Activated CD8-positive, alpha-beta memory T cell treated with anti-CD3 and anti-CD28 coated beads, Interleukin-2, amount 10 ng/mL, durations not matched to agents 7 days and 5 days (primary cell): ENCODE results near the gene ACTL6B. TPM values are rescaled to one million over a fixed set of nuclear protein-coding genes. Genes with fewer than 3 reads are reported as not detected.
A peak's percentile ranks its signal among the peaks of the same experiment; 100 is the strongest.

Experiments used
- ATAC-seq: fragments of 150-1000 bp; cut with Tn5 transposase; one replicate; pipeline ENCODE4 v1.10.0; 2021; ENCODE audit warnings: moderate library complexity
- CTCF ChIA-PET: fragments of 350-600 bp; sonication (Branson Sonifier 250); formaldehyde crosslinking; loops from one replicate; lab custom pipeline; 2021; ENCODE audit warnings: antibody characterized with exemption; lab: Charles Lee
- DNase-seq: peaks from one replicate; pipeline ENCODE4 v3.0.0-alpha.2; 2020
- H3K27ac Mint-ChIP-seq: one replicate; pipeline ENCODE4 v1.8.0; 2021; ENCODE audit warnings: mild to moderate bottlenecking, mixed read lengths
- H3K27me3 Mint-ChIP-seq: one replicate; pipeline ENCODE4 v1.8.0; 2021; ENCODE audit warnings: mixed read lengths
- H3K36me3 Mint-ChIP-seq: one replicate; pipeline ENCODE4 v1.8.0; 2021; ENCODE audit warnings: mild to moderate bottlenecking, mixed read lengths
- H3K4me1 Mint-ChIP-seq: one replicate; pipeline ENCODE4 v1.8.0; 2021; ENCODE audit warnings: mixed read lengths
- H3K4me3 Mint-ChIP-seq: one replicate; pipeline ENCODE4 v1.8.0; 2021; ENCODE audit warnings: mild to moderate bottlenecking, moderate library complexity, mixed read lengths
- H3K9me3 Mint-ChIP-seq: one replicate; pipeline ENCODE4 v1.8.0; 2022; ENCODE audit warnings: low read depth, mixed read lengths
- total RNA-seq, 2 experiments: library from RNA; stranded (reverse); gene quantifications; one replicate each; pipeline ENCODE4 v1.2.3, GENCODE V29; 2021

The ACTL6B gene
- total RNA-seq, 2 experiments from 2014 or later, result not detected

DNA sequence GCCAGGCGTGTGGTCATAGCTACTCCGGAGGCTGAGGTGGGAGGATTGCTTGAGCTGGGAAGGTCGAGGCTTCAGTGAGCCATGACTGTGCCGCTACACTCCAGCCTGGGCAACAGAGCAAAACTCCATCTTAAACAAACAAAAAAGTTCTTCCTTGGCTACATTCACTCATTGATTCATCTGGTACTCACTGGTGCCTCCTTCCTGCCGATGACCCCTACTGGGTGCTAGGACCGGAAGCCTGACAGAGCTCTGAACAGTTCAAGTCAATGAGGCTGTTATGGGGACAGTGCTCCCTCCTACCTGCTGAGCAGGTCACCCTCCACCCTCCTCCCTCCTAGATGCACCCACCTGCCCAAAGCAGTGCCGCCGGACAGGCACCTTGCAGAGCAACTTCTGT lies 49.1 kb downstream of the ACTL6B start:
- H3K27ac Mint-ChIP-seq, result no peak overlapping the region

DNA sequence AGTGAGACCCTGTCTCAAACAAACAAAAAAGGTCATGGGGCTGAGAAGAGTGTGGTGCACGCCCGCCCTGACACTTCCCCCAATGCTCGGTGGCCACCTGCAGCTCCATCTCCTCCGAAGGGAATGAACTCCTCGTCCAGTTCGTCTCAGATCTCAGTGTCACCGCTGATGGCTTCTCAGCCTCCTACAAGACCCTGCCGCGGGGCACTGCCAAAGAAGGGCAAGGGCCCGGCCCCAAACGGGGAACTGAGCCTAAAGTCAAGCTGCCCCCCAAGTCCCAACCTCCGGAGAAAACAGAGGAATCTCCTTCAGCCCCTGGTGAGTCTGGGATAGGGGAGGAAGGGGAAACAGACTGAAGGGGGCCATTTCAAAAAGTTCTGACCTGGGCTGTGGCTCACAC lies 49.9 kb downstream of the ACTL6B start:
- Mint-ChIP-seq H3K9me3 (no peaks in the 10 kb centered on the region), H3K4me3 (no peak overlapping the region), H3K4me1 (peaks cover 25% of the 10 kb centered on the region), H3K27me3 (peaks cover 5% of the 10 kb centered on the region), H3K27ac (no peak overlapping the region), H3K36me3 (no peaks in the 10 kb centered on the region)
- DNase-seq (no peak), ATAC-seq (no peak)
- CTCF ChIA-PET, result interaction anchor here (0.7 to 5.0 kb wide), 8 partner anchors 18 to 246 kb away, joined by 3 to 41 read pairs (median 4); partner anchors contain the start of genes FBXO24, GIGYF1, LRCH4 and SLC12A9

More for the DNA sequence above, 49.1 kb downstream of the ACTL6B start:
- Mint-ChIP-seq H3K9me3 (no peaks in the 10 kb centered on the region), H3K4me3 (no peak overlapping the region), H3K27me3 (peaks cover 5% of the 10 kb centered on the region), H3K4me1 (peaks cover 29% of the 10 kb centered on the region), H3K36me3 (no peaks in the 10 kb centered on the region)
- CTCF ChIA-PET, result interaction anchor here (0.7 to 5.0 kb wide), 8 partner anchors 16 to 245 kb away, joined by 3 to 41 read pairs (median 4); partner anchors contain the start of genes FBXO24, GIGYF1, LRCH4 and SLC12A9
- ATAC-seq (no peak), DNase-seq (no peak)

DNA sequence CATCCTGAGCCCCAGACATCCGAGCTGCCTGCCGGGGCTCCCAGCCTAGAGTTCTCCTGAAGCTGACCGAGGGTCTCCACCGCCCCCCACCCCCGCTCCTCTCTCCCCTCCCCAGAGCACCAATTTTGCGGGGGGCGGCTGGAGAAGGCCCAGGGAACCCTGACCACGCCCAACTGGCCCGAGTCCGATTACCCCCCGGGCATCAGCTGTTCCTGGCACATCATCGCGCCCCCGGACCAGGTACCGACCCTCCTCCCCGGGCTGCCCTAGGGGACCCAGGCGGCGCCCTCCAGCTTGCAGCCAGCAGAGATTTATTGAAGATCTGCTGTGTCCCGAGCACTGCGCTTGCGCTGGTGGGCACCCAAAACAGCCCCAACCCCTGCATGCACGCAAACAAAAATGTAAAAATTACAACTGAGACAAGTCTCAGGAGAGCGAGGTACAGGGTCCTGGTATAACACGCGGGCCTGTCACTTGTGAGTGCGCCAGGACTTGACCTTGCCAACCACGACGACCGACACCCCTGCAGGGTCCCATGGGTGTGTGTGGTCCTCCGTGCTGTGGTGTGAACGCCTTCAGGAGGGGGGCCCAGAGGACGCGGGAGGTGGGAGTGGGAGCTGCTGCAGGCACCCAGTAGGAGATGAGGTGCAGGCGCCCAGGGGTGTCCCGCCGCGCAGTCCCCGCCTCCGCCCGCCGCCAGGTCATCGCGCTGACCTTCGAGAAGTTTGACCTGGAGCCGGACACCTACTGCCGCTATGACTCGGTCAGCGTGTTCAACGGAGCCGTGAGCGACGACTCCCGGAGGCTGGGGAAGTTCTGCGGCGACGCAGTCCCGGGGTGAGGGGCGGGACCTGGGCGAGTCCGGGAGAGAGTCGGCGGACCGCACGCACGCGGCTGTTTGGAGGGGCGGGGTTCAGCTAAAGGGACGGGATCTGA lies 51.0 kb downstream of the ACTL6B start:
- H3K36me3 Mint-ChIP-seq, result no peaks in the 10 kb centered on the region
- H3K9me3 Mint-ChIP-seq, result no peaks in the 10 kb centered on the region
- H3K27me3 Mint-ChIP-seq, result peaks cover 5% of the 10 kb centered on the region
- CTCF ChIA-PET, result interaction anchor here (0.5 to 5.0 kb wide), 11 partner anchors 20 to 128 kb away, joined by 3 to 41 read pairs (median 4); partner anchors contain the start of genes FBXO24, GIGYF1, LRCH4 and POP7
- H3K27ac Mint-ChIP-seq, result peak overlapping the region; percentile 63
- peak; percentile 9 for ATAC-seq
- peak overlapping the region; percentile 86 for H3K4me3 Mint-ChIP-seq
- H3K4me1 Mint-ChIP-seq, result peaks cover 21% of the 10 kb centered on the region
- peak; percentile 58 for DNase-seq

DNA sequence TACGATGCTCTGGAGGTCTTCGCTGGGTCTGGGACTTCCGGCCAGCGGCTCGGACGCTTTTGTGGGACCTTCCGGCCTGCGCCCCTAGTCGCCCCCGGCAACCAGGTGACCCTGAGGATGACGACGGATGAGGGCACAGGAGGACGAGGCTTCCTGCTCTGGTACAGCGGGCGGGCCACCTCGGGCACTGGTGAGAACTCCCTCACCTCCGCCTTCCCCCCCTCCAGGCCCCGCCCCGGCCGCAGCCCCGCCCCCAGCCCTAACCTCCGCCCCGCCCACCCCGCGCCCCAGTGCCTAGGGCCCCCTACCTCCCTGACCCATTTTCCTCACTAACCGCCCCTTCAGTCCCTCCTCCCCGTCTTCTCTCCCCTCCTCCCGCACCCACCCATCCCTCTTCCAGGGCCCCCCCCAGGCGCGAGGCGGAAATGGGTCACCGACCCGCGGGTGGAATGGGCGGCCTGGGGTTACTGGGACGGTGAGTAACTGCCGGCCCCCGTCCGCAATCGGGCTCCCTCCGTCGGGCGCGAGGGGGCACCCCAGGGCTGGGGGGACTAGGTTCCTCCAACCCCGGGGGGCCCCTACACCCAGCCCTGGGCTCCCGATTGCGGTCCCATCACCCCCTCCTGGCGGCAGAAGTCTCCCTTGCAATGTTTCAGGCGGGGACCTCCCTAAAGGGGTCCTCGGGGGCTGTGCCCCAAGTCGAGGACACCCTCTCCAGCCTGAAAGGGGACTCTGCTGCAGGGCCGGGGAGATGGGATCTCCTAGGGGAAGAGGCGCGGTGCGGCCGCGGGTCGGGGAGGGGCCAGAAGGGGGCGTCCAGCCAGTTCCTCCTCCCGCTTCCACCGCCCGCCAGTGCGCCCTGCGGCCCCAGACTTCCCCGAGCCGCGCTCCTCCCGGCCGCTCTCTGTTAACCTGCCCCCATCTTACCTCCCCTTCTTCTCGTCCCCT lies 51.9 kb downstream of the ACTL6B start:
- peaks cover 5% of the 10 kb centered on the region for H3K27me3 Mint-ChIP-seq
- CTCF ChIA-PET, result interaction anchor here (0.5 to 5.0 kb wide), 14 partner anchors 16 to 127 kb away, joined by 3 to 41 read pairs (median 3); partner anchors contain the start of genes FBXO24, GIGYF1, GNB2 and LRCH4
- peak overlapping the region; percentile 86 for H3K4me3 Mint-ChIP-seq
- peak overlapping the region; percentile 93 for H3K27ac Mint-ChIP-seq
- DNase-seq (peak; percentile 91), ATAC-seq (peak; percentile 78)
- H3K9me3 Mint-ChIP-seq, result no peaks in the 10 kb centered on the region
- peaks cover 23% of the 10 kb centered on the region for H3K4me1 Mint-ChIP-seq
- H3K36me3 Mint-ChIP-seq, result no peaks in the 10 kb centered on the region

DNA sequence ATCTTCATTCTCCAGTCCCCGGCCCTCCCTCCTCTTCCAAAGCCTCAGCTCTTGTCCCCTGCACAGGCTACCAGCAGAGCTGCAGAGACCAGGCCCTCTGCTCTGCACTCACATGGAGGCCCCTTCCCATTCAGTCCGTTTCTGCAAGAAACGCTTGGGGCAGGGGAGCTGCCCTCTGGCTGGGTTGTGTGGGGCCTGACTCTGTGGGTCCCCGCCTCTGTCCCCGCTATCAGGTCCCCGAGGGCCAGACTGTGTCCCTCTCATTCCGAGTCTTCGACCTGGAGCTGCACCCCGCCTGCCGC lies 52.6 kb downstream of the ACTL6B start:
- Mint-ChIP-seq H3K9me3 (no peaks in the 10 kb centered on the region), H3K4me1 (peaks cover 24% of the 10 kb centered on the region), H3K36me3 (no peaks in the 10 kb centered on the region), H3K4me3 (peak overlapping the region; percentile 86), H3K27ac (peak overlapping the region; percentile 93), H3K27me3 (peaks cover 5% of the 10 kb centered on the region)
- CTCF ChIA-PET, result interaction anchor here (0.8 to 5.0 kb wide), 9 partner anchors 15 to 126 kb away, joined by 3 to 41 read pairs (median 3); partner anchors contain the start of genes FBXO24, GIGYF1, GNB2 and LRCH4
- DNase-seq, result peak; percentile 54
- ATAC-seq, result no peak

DNA sequence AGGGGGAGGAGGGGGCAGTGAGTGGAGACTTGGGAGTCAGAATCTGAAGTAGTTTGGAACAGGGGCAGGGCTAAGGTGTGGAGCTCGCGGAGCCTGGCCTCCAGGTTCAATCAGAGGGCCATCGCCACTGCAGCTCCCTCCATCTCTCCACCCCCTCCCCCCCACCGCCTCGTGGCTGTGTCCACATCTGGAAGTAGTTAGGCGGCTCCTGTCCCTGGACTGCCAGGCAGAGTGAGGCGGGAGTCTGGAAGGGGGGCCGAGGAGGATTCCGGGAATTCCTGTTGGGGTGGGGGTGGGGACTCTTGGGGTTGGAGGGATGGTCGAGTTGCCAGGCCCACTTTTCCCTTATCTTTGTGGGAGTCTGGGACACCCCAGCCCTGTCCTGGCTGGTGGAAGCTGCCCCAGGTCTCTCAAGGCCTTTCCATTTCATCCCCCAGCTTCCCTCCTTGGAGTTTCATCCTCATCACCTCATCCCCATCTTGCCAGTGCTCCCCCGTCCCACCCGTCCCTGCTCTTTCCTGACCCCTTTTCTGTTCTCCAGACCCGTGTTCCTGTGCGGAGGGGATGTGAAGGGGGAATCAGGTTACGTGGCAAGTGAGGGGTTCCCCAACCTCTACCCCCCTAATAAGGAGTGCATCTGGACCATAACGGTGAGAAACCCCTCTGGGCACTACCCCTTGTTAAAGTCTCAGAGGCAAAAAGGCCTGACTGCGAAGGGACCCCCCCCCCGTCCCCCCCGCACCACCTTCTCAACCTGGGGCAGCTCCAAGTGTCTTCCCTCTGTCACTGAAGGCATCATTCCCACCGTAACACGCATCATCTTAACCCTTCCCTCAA lies 53.1 kb downstream of the ACTL6B start:
- CTCF ChIA-PET, result interaction anchor here (0.8 to 5.0 kb wide), 10 partner anchors 15 to 125 kb away, joined by 3 to 41 read pairs (median 4); partner anchors contain the start of genes FBXO24, GIGYF1, GNB2 and LRCH4
- Mint-ChIP-seq H3K9me3 (no peaks in the 10 kb centered on the region), H3K36me3 (no peaks in the 10 kb centered on the region), H3K4me3 (peak overlapping the region; percentile 86), H3K27ac (peak overlapping the region; percentile 93), H3K27me3 (peaks cover 5% of the 10 kb centered on the region), H3K4me1 (peaks cover 30% of the 10 kb centered on the region)
- no peak for ATAC-seq
- no peak for DNase-seq

DNA sequence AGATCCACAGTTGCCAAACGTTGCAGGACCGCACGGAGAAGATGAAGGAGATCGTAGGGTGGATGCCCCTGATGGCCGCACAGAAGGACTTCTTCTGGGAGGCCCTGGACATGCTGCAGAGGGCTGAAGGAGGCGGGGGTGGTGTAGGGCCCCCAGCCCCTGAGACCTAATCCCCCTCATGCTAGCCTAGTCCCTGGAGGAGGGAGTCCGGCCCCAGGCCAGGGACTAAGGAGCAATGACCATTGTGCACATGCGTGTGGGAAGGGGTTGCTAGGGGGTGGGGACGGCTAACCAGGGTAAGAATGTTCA lies 55.6 kb downstream of the ACTL6B start:
- no peak for DNase-seq
- Mint-ChIP-seq H3K27ac (no peak overlapping the region), H3K36me3 (no peaks in the 10 kb centered on the region), H3K27me3 (peaks cover 2% of the 10 kb centered on the region), H3K9me3 (no peaks in the 10 kb centered on the region), H3K4me3 (no peak overlapping the region), H3K4me1 (peaks cover 27% of the 10 kb centered on the region)
- CTCF ChIA-PET, result no interaction called here
- ATAC-seq, result no peak

DNA sequence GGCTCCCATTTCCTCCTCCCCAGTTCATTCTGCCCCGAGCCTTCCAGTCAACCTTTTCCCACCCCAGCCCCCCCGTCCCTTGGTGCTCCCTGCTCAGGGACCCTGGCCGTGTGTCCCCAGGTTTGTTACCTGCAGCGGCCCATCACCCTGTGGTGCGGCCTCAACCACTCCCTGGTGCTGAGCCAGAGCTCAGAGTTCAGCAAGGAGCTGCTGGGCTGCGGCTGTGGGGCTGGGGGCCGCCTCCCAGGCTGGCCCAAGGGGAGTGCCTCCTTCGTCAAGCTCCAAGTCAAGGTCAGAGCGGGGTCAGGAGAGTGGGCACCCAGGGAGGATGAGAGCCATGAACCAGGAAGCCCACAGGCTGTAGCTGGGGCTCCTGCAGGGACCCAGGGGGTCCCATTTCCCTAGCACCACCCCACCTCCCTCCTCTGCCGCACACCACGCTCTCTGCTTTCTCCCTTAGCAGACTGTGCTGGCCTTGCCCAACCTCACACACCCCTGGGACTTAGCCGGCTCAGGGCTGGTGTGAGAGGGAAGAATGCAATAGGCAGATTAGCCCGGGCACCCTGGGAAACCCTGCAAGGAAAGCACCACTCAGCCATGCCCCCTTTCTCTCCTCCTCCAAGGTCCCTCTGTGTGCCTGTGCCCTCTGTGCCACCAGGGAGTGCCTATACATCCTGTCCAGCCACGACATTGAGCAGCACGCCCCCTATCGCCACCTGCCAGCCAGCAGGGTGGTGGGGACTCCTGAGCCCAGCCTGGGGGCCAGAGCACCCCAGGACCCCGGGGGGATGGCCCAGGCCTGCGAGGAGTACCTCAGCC lies 56.1 kb downstream of the ACTL6B start:
- ATAC-seq (no peak), DNase-seq (no peak)
- Mint-ChIP-seq H3K4me1 (peaks cover 21% of the 10 kb centered on the region), H3K36me3 (no peaks in the 10 kb centered on the region), H3K27me3 (no peaks in the 10 kb centered on the region), H3K4me3 (no peak overlapping the region), H3K27ac (no peak overlapping the region), H3K9me3 (no peaks in the 10 kb centered on the region)
- CTCF ChIA-PET, result interaction anchor here (1.3 to 4.1 kb wide), 2 partner anchors 12 to 93 kb away, joined by 3 to 16 read pairs; partner anchors contain the start of gene MOSPD3

DNA sequence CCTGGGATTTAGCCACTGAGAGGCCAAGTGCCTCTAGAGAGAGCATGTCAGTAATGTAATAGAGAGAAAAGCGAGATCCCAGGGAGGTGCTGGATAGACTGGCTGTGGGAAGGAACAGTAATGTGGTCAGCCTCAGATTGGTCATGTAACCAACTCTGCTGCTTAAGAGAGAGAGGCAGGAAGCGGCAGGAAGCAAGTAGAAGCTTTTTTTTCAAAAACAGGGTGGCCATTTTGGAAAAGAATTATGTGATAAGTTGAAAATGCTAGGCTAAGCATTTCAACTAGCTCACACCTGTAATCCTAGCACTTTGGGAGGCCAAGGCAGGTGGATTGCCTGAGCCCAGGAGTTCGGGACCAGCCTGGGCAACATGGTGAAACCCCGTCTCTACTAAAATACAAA lies 57.8 kb downstream of the ACTL6B start:
- CTCF ChIA-PET, result interaction anchor here (0.6 to 4.1 kb wide), 9 partner anchors 10 to 130 kb away, joined by 3 to 17 read pairs (median 5); partner anchors contain the start of genes FBXO24, LRCH4 and MOSPD3
- H3K4me1 Mint-ChIP-seq, result peaks cover 14% of the 10 kb centered on the region
- no peaks in the 10 kb centered on the region for H3K36me3 Mint-ChIP-seq
- DNase-seq (peak; percentile 60), ATAC-seq (peak; percentile 48)
- no peaks in the 10 kb centered on the region for H3K27me3 Mint-ChIP-seq
- H3K9me3 Mint-ChIP-seq, result no peaks in the 10 kb centered on the region
- no peak overlapping the region for H3K4me3 Mint-ChIP-seq
- H3K27ac Mint-ChIP-seq, result peak overlapping the region; percentile 33

DNA sequence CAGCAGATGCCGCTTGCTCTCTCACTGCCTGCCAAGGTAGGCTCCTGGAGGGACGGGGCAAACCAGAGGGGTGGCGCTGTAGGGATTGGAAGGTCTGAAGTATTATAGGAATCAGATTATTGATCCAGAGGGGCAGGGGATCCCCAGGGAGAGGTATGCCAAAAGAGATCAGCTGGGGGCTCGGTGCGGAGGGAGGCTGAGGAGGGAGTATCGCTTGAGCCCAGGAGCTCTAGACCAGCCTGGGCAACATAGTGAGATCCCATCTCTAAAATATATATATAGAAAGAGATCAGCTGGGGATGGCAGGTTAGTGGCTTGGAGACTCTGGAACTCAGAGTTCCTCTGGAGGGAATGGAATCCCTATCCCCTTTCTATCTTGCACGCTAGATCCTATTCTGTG lies 61.1 kb downstream of the ACTL6B start:
- CTCF ChIA-PET, result interaction anchor here (1.2 kb wide), 1 partner anchor 9 kb away, joined by 4 read pairs; the partner anchor contains the start of genes FBXO24 and LRCH4
- Mint-ChIP-seq H3K9me3 (no peaks in the 10 kb centered on the region), H3K4me3 (no peak overlapping the region), H3K27ac (no peak overlapping the region), H3K4me1 (peaks cover 11% of the 10 kb centered on the region), H3K27me3 (peaks cover 4% of the 10 kb centered on the region), H3K36me3 (no peaks in the 10 kb centered on the region)
- no peak for ATAC-seq
- no peak for DNase-seq
